Panc1 (cell line): Measurements from ENCODE around the gene DYNC1LI1.
"Not testable (repeated sequence)": the region's sequence is repeated elsewhere in the genome, so short reads cannot be mapped to it uniquely, and the experiment has no call there.

Source experiments
- CTCF ChIP-seq: fragments of 450-650 bp; IDR thresholded peaks from 2 replicates; pipeline ENCODE4 v1.5.1; 2017; ENCODE audit warnings: mild to moderate bottlenecking
- POLR2AphosphoS5 ChIP-seq: IDR thresholded peaks from 2 replicates; pipeline ENCODE4 v1.6.1; 2012; ENCODE audit warnings: mild to moderate bottlenecking, low read depth, low read length, moderate library complexity
- REST ChIP-seq, 2 experiments: IDR thresholded peaks; 2 replicates each; pipeline ENCODE4 v1.6.1; 2011 to 2012; ENCODE audit warnings: low read depth in 2 of 2, control low read depth in 1 of 2, low read length in 1 of 2, mild to moderate bottlenecking in 1 of 2, moderate library complexity in 1 of 2; ENCODE audit not compliant: insufficient read depth in 1 of 2
- SIN3A ChIP-seq: IDR thresholded peaks from 2 replicates; pipeline ENCODE4 v1.6.1; 2012; ENCODE audit warnings: low read depth, mild to moderate bottlenecking, low read length, moderate library complexity, borderline replicate concordance; ENCODE audit not compliant: insufficient read depth
- TCF7L2 ChIP-seq: IDR thresholded peaks from 2 replicates; pipeline ENCODE4 v1.6.1; 2011; ENCODE audit warnings: mild to moderate bottlenecking, low read depth, low read length, inconsistent platforms

- TF ChIP-seq CTCF; SIN3A; TCF7L2; REST (IDR thresholded peaks at IDR 0.05; ENCODE audit: insufficient read depth in 1 of 2, low read depth in 2 of 2, low read length in 1 of 2); POLR2AphosphoS5: not testable (repeated sequence)
These were observed 8.0 kb upstream of the DYNC1LI1 start for GRCh38 chr3:32578669-32579068.
